H9 (cell line): ENCODE data around the gene BTBD8. TPM values are rescaled to one million over a fixed set of nuclear protein-coding genes. Genes with fewer than 3 reads are reported as not detected.

ENCODE experiments used
- DNase-seq: peaks from one replicate; pipeline ENCODE4 v3.0.0-alpha.2; 2017
- H2AFZ ChIP-seq: one replicate; pipeline ENCODE4 v1.6.1; 2013; ENCODE audit warnings: mild to moderate bottlenecking, low read length, control low read depth, moderate library complexity
- H2AK5ac ChIP-seq: 2 replicates; pipeline ENCODE4 v1.6.1; 2013; ENCODE audit warnings: low read length, control low read depth, mixed read lengths; ENCODE audit not compliant: insufficient read length
- H2BK120ac ChIP-seq: one replicate; pipeline ENCODE4 v1.6.1; 2013; ENCODE audit warnings: low read depth, mild to moderate bottlenecking, low read length, control low read depth, inconsistent platforms; ENCODE audit not compliant: poor library complexity, severe bottlenecking
- H2BK12ac ChIP-seq: 2 replicates; pipeline ENCODE4 v1.6.1; 2013; ENCODE audit warnings: low read length, control low read depth, mixed read lengths, low read depth; ENCODE audit not compliant: insufficient read length
- H2BK15ac ChIP-seq: 2 replicates; pipeline ENCODE4 v1.6.1; 2013; ENCODE audit warnings: low read depth, low read length, control low read depth
- H2BK20ac ChIP-seq: one replicate; pipeline ENCODE4 v1.6.1; 2013; ENCODE audit warnings: low read depth, mild to moderate bottlenecking, low read length, control low read depth, inconsistent platforms; ENCODE audit not compliant: poor library complexity, severe bottlenecking
- H2BK5ac ChIP-seq: 2 replicates; pipeline ENCODE4 v1.6.1; 2013; ENCODE audit warnings: low read length, control low read depth, mixed read lengths; ENCODE audit not compliant: insufficient read length
- H3K14ac ChIP-seq: 2 replicates; pipeline ENCODE4 v1.6.1; 2013; ENCODE audit warnings: low read length, control low read depth; ENCODE audit not compliant: insufficient read depth
- H3K18ac ChIP-seq: 2 replicates; pipeline ENCODE4 v1.6.1; 2013; ENCODE audit warnings: low read depth, mild to moderate bottlenecking, mixed read lengths, low read length, control low read depth; ENCODE audit not compliant: insufficient read length
- H3K23ac ChIP-seq: 2 replicates; pipeline ENCODE4 v1.6.1; 2013; ENCODE audit warnings: low read length, control low read depth, mixed read lengths, low read depth; ENCODE audit not compliant: insufficient read length
- H3K23me2 ChIP-seq: 2 replicates; pipeline ENCODE4 v1.6.1; 2013; ENCODE audit warnings: low read depth, mild to moderate bottlenecking, mixed read lengths, low read length, control low read depth; ENCODE audit not compliant: insufficient read length, poor library complexity, severe bottlenecking
- H3K27ac ChIP-seq: 2 replicates; pipeline ENCODE4 v1.5.1; 2013; ENCODE audit warnings: low read length, control low read depth, mixed read lengths, low read depth; ENCODE audit not compliant: insufficient read length
- H3K27me3 ChIP-seq: 2 replicates; pipeline ENCODE4 v1.6.1; 2013; ENCODE audit warnings: low read length, control low read depth, inconsistent platforms; ENCODE audit not compliant: insufficient read depth
- H3K4ac ChIP-seq: 2 replicates; pipeline ENCODE4 v1.6.1; 2013; ENCODE audit warnings: low read depth, mild to moderate bottlenecking, control low read depth, inconsistent platforms, low read length, moderate library complexity
- H3K4me1 ChIP-seq: 2 replicates; pipeline ENCODE4 v1.6.1; 2013; ENCODE audit warnings: low read length, control low read depth, inconsistent platforms; ENCODE audit not compliant: insufficient read depth
- H3K4me2 ChIP-seq: 2 replicates; pipeline ENCODE4 v1.6.1; 2013; ENCODE audit warnings: low read length, control low read depth, mixed read lengths; ENCODE audit not compliant: insufficient read length, insufficient read depth
- H3K56ac ChIP-seq: 2 replicates; pipeline ENCODE4 v1.6.1; 2013; ENCODE audit warnings: low read depth, mild to moderate bottlenecking, mixed read lengths, low read length, control low read depth; ENCODE audit not compliant: insufficient read length
- H3K79me1 ChIP-seq: 2 replicates; pipeline ENCODE4 v1.6.1; 2013; ENCODE audit warnings: low read depth, mild to moderate bottlenecking, moderate library complexity, low read length, control low read depth, inconsistent platforms; ENCODE audit not compliant: insufficient read depth, poor library complexity, severe bottlenecking
- H3K79me2 ChIP-seq: 2 replicates; pipeline ENCODE4 v1.6.1; 2013; ENCODE audit warnings: low read length, control low read depth, inconsistent platforms; ENCODE audit not compliant: insufficient read depth
- H3K9ac ChIP-seq: 2 replicates; pipeline ENCODE4 v1.6.1; 2013; ENCODE audit warnings: low read length, control low read depth, mixed read lengths; ENCODE audit not compliant: insufficient read length; ENCODE audit errors: extremely low read depth
- H3K9me3 ChIP-seq: one replicate; pipeline ENCODE4 v1.6.1; 2013; ENCODE audit warnings: low read depth, low read length, inconsistent platforms; ENCODE audit not compliant: control insufficient read depth
- H3T11ph ChIP-seq: one replicate; pipeline ENCODE4 v1.6.1; 2013; ENCODE audit warnings: mild to moderate bottlenecking, low read length, control low read depth, inconsistent platforms
- H4K20me1 ChIP-seq: one replicate; pipeline ENCODE4 v1.6.1; 2013; ENCODE audit not compliant: control insufficient read depth, insufficient read length, insufficient read depth
- H4K5ac ChIP-seq: 2 replicates; pipeline ENCODE4 v1.6.1; 2013; ENCODE audit warnings: low read depth, mild to moderate bottlenecking, mixed read lengths, low read length, control low read depth; ENCODE audit not compliant: insufficient read length
- H4K8ac ChIP-seq: replicated peaks from 2 replicates; pipeline ENCODE4 v1.6.1; 2013; ENCODE audit warnings: low read length, control low read depth, mixed read lengths, low read depth; ENCODE audit not compliant: insufficient read length
- H4K91ac ChIP-seq: 2 replicates; pipeline ENCODE4 v1.6.1; 2013; ENCODE audit warnings: low read depth, mild to moderate bottlenecking, moderate library complexity, mixed read lengths, low read length, control low read depth; ENCODE audit not compliant: insufficient read length
- H3K27ac Mint-ChIP-seq, 3 experiments: 2 replicates in 2 of 3; 3 replicates in 1 of 3; pipeline ENCODE4 v1.8.0; 2020 to 2021; ENCODE audit warnings: mixed read lengths in 3 of 3, mild to moderate bottlenecking in 1 of 3, moderate library complexity in 1 of 3
- H3K27me3 Mint-ChIP-seq: 2 replicates; pipeline ENCODE4 v1.8.0; 2021; ENCODE audit warnings: low read depth, mild to moderate bottlenecking, moderate library complexity, mixed read lengths
- H3K36me3 Mint-ChIP-seq, 3 experiments: 2 replicates in 2 of 3; 3 replicates in 1 of 3; pipeline ENCODE4 v1.8.0; 2020 to 2021; ENCODE audit warnings: low read depth in 3 of 3, mixed read lengths in 3 of 3; ENCODE audit not compliant: insufficient read depth in 1 of 3
- H3K4me1 Mint-ChIP-seq, 2 experiments: 2 replicates each; pipeline ENCODE4 v1.8.0; 2020; ENCODE audit warnings: mixed read lengths in 2 of 2
- H3K4me3 Mint-ChIP-seq, 2 experiments: 2 replicates in 1 of 2; 3 replicates in 1 of 2; pipeline ENCODE4 v1.8.0; 2020 to 2021; ENCODE audit warnings: mild to moderate bottlenecking in 2 of 2, mixed read lengths in 2 of 2, moderate library complexity in 1 of 2
- H3K9me3 Mint-ChIP-seq, 2 experiments: 2 replicates in 1 of 2; 3 replicates in 1 of 2; pipeline ENCODE4 v1.8.0; 2020; ENCODE audit warnings: mild to moderate bottlenecking in 2 of 2, mixed read lengths in 2 of 2, moderate library complexity in 1 of 2
- CTCF ChIP-seq: fragments of 200-600 bp; sonication (generic); conservative IDR thresholded peaks from 3 replicates; pipeline ENCODE4 v1.8.0; 2021; ENCODE audit warnings: antibody characterized with exemption, mild to moderate bottlenecking
- WGBS: extraction: QIAGEN DNeasy Blood & Tissue Kit; methylation state at CpG from one replicate; pipeline ENCODE4 v1.1.7; 2013; ENCODE audit warnings: missing lambda C conversion rate, low lambda C conversion rate, mixed read lengths; ENCODE audit not compliant: insufficient read length; ENCODE audit errors: extremely low coverage; 5-methylcytosine and 5-hydroxymethylcytosine counted together
- total RNA-seq: library from RNA; stranded (reverse); gene quantifications from 2 replicates; pipeline ENCODE4 v1.2.1, GENCODE V29; 2021

BTBD8 gene
- total RNA-seq, 1 experiment from 2014 or later, result 1.4 TPM

- Histone ChIP-seq H4K8ac (no peak overlapping the region), H3K4me1 (no peaks in the 10 kb centered on the region), H4K5ac (no peak overlapping the region), H2BK120ac (no peak overlapping the region), H3K23ac (no peak overlapping the region), H2BK5ac (no peak overlapping the region), H3K9ac (no peak overlapping the region), H3K4me2 (no peak overlapping the region), H2BK20ac (no peak overlapping the region), H3K27me3 (no peaks in the 10 kb centered on the region), H3K23me2 (no peaks in the 10 kb centered on the region), H3K56ac (no peak overlapping the region), H4K91ac (no peak overlapping the region), H3K14ac (no peak overlapping the region), H3K27ac (no peak overlapping the region), H3K4ac (no peak overlapping the region), H3K79me1 (no peaks in the 10 kb centered on the region), H2AK5ac (no peak overlapping the region), H3K9me3 (no peaks in the 10 kb centered on the region), H3K79me2 (no peaks in the 10 kb centered on the region), H2AFZ (no peak overlapping the region), H4K20me1 (no peaks in the 10 kb centered on the region), H3K18ac (no peak overlapping the region), H3T11ph (no peak overlapping the region), H2BK15ac (no peak overlapping the region), H2BK12ac (no peak overlapping the region)
- DNase-seq, result peak; percentile 41
- no peaks in the 10 kb centered on the region for H3K27me3 Mint-ChIP-seq
- H3K36me3 Mint-ChIP-seq, result no peaks in the 10 kb centered on the region
- no peak overlapping the region for H3K27ac Mint-ChIP-seq
- H3K4me3 Mint-ChIP-seq, result no peak overlapping the region
- H3K9me3 Mint-ChIP-seq, result no peaks in the 10 kb centered on the region
- no peak for TF ChIP-seq CTCF
- WGBS, result no CpG with 5 or more reads among the region's 5 CpGs
- no peaks in the 10 kb centered on the region for H3K4me1 Mint-ChIP-seq
Measured at GRCh38 chr1:92043621-92044020, 36.5 kb upstream of the BTBD8 start.
